AG10803 (cell line): ENCODE results near the gene PLCG2.
A peak's percentile ranks its signal among the peaks of the same experiment; 100 is the strongest.

Source experiments
- DNase-seq: peaks from one replicate; pipeline ENCODE4 v3.0.0; 2010; ENCODE audit warnings: low read depth
- H3K4me3 ChIP-seq: 2 replicates; pipeline ENCODE4 v1.5.1; 2011; ENCODE audit warnings: mild to moderate bottlenecking, low read length, control low read depth
- CTCF ChIP-seq: conservative IDR thresholded peaks from 2 replicates; pipeline ENCODE4 v1.5.1; 2011; ENCODE audit warnings: mild to moderate bottlenecking, low read length, control low read depth, inconsistent platforms

PLCG2 gene

DNA sequence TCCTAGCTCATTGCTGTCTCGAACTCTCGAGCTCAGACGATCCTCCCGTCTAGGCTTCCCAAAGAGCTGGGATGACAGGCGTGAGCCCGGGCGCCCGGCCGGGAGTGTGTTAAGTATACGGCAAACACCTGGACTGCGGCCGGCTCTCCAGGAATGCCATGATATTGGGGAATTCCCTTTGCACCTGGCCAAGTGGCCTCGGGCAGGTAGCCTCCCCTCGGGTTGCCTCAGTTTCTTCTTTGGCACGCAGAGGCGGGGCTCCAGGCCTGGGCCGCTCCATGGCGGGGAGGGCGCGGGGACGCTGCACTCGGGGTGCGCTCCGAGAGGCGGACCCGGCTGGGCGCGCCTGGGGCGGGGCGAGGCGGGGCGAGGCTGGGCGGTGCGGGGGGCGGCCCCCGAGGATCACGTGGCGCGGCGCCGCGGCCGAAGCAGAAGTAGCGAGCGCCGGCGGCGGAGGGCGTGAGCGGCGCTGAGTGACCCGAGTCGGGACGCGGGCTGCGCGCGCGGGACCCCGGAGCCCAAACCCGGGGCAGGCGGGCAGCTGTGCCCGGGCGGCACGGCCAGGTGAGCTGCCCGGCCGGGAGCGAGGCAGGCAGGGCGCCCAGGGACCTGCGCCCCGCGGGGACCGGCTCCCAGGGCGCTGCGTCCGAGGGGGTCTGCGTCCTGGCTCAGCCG is at the start of gene PLCG2:
TSS of gene PLCG2 (plus strand) at position 431 of the 675 bp plus-strand sequence. CDS start 6,699 bp downstream, outside the sequence.
- no peak for TF ChIP-seq CTCF
- peak within 1 kb of the TSS; percentile 37 for H3K4me3 ChIP-seq
- no peak for DNase-seq

DNA sequence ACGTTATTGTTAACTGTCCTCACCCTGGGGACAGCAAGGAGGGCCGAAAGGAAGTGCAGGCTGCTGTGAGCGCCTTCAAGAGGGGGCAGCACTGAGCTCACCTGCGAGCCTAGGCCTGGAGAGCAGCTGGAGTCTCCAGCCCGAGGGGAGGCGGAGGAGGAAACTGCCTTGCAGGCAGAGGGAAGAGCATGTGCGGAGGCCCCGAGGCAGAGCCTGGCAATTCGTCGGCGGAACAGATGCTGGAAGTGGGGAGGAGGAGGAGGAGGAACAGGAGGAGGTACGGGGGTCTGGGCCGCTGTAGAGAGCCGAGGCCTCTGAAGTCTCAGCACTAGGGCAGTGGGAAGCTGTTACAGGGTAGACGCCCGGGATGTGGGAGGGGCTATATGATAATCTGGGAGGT is 49.6 kb upstream of the PLCG2 start:
- TF ChIP-seq CTCF: no peak
- no peak overlapping the region for H3K4me3 ChIP-seq
- no peak for DNase-seq

GRCh38 chr16:81730090-81731051 is 48.7 kb upstream of the PLCG2 start:
- peak overlapping the region; percentile 53 for H3K4me3 ChIP-seq
- TF ChIP-seq CTCF: peak; percentile 48
- peak; percentile 56 for DNase-seq

DNA sequence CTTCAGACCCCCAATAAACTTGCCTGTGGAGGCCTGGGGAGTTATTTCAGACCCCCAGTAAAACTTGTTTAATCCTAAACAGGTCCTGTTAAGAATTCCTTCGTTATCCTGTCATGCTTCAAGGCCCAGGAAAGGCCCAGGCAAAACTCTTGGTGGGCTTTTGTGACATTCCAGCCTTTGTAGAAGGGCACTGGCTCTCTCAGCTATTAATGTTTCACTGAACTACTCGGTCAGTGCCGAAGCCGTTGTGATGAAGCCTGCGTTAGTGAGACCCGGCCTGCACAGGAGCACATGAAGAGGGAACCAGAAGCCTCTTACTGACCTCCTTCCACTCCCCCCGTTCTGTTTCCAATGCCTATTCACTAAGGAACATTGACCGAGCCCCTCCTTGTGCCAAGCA is 47.4 kb upstream of the PLCG2 start:
- DNase-seq: no peak
- no peak overlapping the region for H3K4me3 ChIP-seq
- no peak for TF ChIP-seq CTCF

DNA sequence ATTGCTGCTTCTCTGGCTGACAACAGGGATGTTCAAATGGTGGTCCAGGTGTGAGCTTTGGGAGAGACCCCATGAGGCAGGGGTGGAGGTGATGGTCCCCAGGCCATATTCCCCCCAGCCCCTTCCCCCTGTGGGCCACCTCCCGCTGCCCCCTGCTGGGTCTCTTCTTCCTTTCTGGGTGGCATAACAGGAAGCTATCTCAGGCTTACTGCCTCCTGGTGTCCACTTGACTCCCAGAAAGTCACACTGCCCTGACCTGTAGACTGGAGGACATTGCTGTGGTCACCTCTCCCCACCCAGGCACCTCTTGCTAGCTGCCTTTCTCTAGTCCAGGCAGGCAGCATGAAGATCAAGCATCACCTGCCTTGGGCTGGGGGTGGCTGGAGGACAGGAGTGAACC is 46.4 kb upstream of the PLCG2 start:
- no peak for DNase-seq
- no peak for TF ChIP-seq CTCF
- no peak overlapping the region for H3K4me3 ChIP-seq

GRCh38 chr16:81733295-81733694 is 45.8 kb upstream of the PLCG2 start:
- TF ChIP-seq CTCF: no peak
- DNase-seq: no peak
- H3K4me3 ChIP-seq: no peak overlapping the region
